ENCODE results near the gene STAG1.

The STAG1 gene

DNA sequence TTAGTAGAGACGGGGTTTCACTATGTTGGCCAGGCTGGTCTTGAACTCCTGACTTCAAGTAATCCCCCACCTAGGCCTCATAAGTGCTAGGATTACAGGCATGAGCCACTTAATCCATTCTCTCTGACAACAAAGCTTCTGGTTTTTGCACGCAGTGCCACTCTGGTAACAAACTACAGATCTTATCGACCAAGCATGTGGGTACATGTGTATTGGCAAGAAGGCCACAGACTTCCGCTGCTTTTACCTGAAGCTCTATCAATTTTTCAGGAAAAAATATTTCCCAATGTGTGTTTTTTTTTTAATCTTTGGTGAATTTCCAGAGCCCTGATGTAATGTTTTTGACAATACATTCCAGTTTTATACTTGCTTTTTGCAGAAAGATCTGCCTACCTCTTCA is 319.5 kb downstream of the STAG1 start:
- no CpG with 5 or more reads among the region's 4 CpGs for WGBS (ENCODE audit: extremely low coverage, insufficient coverage, insufficient read length)

DNA sequence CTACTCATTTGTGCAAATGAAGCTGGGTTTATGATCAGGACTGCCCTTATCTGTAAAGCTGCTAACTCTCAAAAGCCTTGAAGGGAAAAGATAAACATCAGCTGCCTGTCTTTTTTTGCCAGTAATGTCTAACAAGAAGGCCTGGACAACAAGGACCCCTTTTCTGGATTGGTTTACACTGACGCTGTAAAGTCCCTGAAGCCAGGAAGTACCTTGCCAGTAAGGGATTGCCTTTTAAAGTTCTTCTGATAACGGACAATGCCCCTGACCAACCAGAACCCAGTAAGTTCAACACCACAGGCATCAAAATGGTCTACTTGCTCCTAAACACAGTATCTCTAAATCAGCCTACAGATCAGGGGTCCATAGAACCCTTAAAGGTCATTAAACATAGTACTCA is 324.0 kb downstream of the STAG1 start:
- Histone ChIP-seq H2BK120ac (ENCODE audit: insufficient read depth, low read length, poor library complexity) (no peak overlapping the region), H3K23ac (ENCODE audit: low read length) (no peak overlapping the region), H3K9me3 (ENCODE audit: insufficient read depth, low read depth, low read length) (no peaks in the 10 kb centered on the region), H2AK5ac (ENCODE audit: low read length) (no peak overlapping the region), H3K4me2 (ENCODE audit: low read length) (no peak overlapping the region), H3K4ac (ENCODE audit: low read depth, low read length) (no peak overlapping the region), H3K79me1 (ENCODE audit: low read length) (no peaks in the 10 kb centered on the region), H3K27ac (ENCODE audit: low read depth, low read length) (no peak overlapping the region), H3K79me2 (ENCODE audit: control insufficient read depth, insufficient read depth, low read length, poor library complexity) (no peaks in the 10 kb centered on the region), H3K4me3 (ENCODE audit: low read depth, low read length) (no peak overlapping the region), H2AFZ (ENCODE audit: insufficient read depth, low read length, poor library complexity) (no peak overlapping the region), H4K91ac (ENCODE audit: low read depth, low read length) (no peak overlapping the region), H3K4me1 (ENCODE audit: control insufficient read depth in 1 of 2, insufficient read depth in 2 of 2, low read length in 2 of 2) (no peaks in the 10 kb centered on the region), H4K8ac (ENCODE audit: low read depth, low read length) (no peak overlapping the region), H2BK12ac (ENCODE audit: low read length) (no peak overlapping the region), H3K18ac (ENCODE audit: low read length) (no peak overlapping the region), H3K9ac (ENCODE audit: low read length) (no peak overlapping the region), H3K36me3 (ENCODE audit: control insufficient read depth in 1 of 2, insufficient read depth in 2 of 2, low read length in 2 of 2) (peaks cover 0 to 2% of the 10 kb centered on the region in 2 experiments), H2BK5ac (ENCODE audit: low read depth, low read length, poor library complexity) (no peak overlapping the region), H4K12ac (ENCODE audit: low read depth, low read length) (no peak overlapping the region), H3K27me3 (ENCODE audit: insufficient read depth, low read length) (no peaks in the 10 kb centered on the region), H3K14ac (ENCODE audit: low read length) (no peak overlapping the region)
- DNase-seq = no peak
- WGBS (ENCODE audit: extremely low coverage, insufficient coverage, insufficient read length) = no CpG with 5 or more reads among the region's 2 CpGs

More for the DNA sequence above, 319.5 kb downstream of the STAG1 start:
- H4K12ac ChIP-seq (ENCODE audit: low read depth, low read length) = no peak overlapping the region
- no peaks in the 10 kb centered on the region for H3K4me1 ChIP-seq (ENCODE audit: control insufficient read depth in 1 of 2, insufficient read depth in 2 of 2, low read length in 2 of 2)
- H3K9ac ChIP-seq (ENCODE audit: low read length) = no peak overlapping the region
- H3K79me2 ChIP-seq (ENCODE audit: control insufficient read depth, insufficient read depth, low read length, poor library complexity) = no peaks in the 10 kb centered on the region
- H4K8ac ChIP-seq (ENCODE audit: low read depth, low read length) = no peak overlapping the region
- no peak overlapping the region for H3K4ac ChIP-seq (ENCODE audit: low read depth, low read length)
- no peak for DNase-seq
- no peak overlapping the region for H2AK5ac ChIP-seq (ENCODE audit: low read length)
- no peaks in the 10 kb centered on the region for H3K27me3 ChIP-seq (ENCODE audit: insufficient read depth, low read length)
- no peak overlapping the region for H4K91ac ChIP-seq (ENCODE audit: low read depth, low read length)
- no peak overlapping the region for H2BK120ac ChIP-seq (ENCODE audit: insufficient read depth, low read length, poor library complexity)
- no peaks in the 10 kb centered on the region for H3K36me3 ChIP-seq (ENCODE audit: control insufficient read depth in 1 of 2, insufficient read depth in 2 of 2, low read length in 2 of 2)
- no peak overlapping the region for H2BK12ac ChIP-seq (ENCODE audit: low read length)
- no peak overlapping the region for H3K23ac ChIP-seq (ENCODE audit: low read length)
- H3K27ac ChIP-seq (ENCODE audit: low read depth, low read length) = no peak overlapping the region
- no peak overlapping the region for H3K4me3 ChIP-seq (ENCODE audit: low read depth, low read length)
- no peak overlapping the region for H2AFZ ChIP-seq (ENCODE audit: insufficient read depth, low read length, poor library complexity)
- no peak overlapping the region for H2BK5ac ChIP-seq (ENCODE audit: low read depth, low read length, poor library complexity)
- H3K14ac ChIP-seq (ENCODE audit: low read length) = no peak overlapping the region
- no peaks in the 10 kb centered on the region for H3K79me1 ChIP-seq (ENCODE audit: low read length)
- H3K9me3 ChIP-seq (ENCODE audit: insufficient read depth, low read depth, low read length) = no peaks in the 10 kb centered on the region
- H3K4me2 ChIP-seq (ENCODE audit: low read length) = no peak overlapping the region
- H3K18ac ChIP-seq (ENCODE audit: low read length) = no peak overlapping the region

DNA sequence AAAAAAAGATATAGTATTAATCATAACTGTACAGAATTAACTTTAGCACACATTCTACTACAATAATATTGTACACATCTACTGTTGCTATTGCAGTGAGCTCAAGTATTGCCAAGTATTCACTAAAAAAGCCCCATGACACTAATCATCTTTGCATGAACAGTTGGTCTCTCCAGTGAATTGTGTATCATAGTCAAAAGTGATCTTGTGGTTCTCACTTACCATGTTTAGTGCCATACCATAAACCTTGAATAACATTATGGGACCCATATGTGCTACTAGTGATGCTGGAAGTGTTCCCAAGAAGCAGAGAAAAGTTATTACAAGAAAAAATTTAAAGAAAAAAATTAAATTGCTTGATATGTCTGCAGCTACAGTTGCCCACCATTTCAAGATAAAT is 324.9 kb downstream of the STAG1 start:
- no peak overlapping the region for H3K4me3 ChIP-seq (ENCODE audit: low read depth, low read length)
- H3K18ac ChIP-seq (ENCODE audit: low read length) = no peak overlapping the region
- H2BK120ac ChIP-seq (ENCODE audit: insufficient read depth, low read length, poor library complexity) = no peak overlapping the region
- H4K8ac ChIP-seq (ENCODE audit: low read depth, low read length) = no peak overlapping the region
- H4K12ac ChIP-seq (ENCODE audit: low read depth, low read length) = no peak overlapping the region
- H3K23ac ChIP-seq (ENCODE audit: low read length) = no peak overlapping the region
- no peaks in the 10 kb centered on the region for H3K79me2 ChIP-seq (ENCODE audit: control insufficient read depth, insufficient read depth, low read length, poor library complexity)
- H3K9me3 ChIP-seq (ENCODE audit: insufficient read depth, low read depth, low read length) = no peaks in the 10 kb centered on the region
- H3K14ac ChIP-seq (ENCODE audit: low read length) = no peak overlapping the region
- no peak overlapping the region for H3K4me2 ChIP-seq (ENCODE audit: low read length)
- H3K9ac ChIP-seq (ENCODE audit: low read length) = no peak overlapping the region
- H3K79me1 ChIP-seq (ENCODE audit: low read length) = no peaks in the 10 kb centered on the region
- no peak overlapping the region for H3K4ac ChIP-seq (ENCODE audit: low read depth, low read length)
- H2BK12ac ChIP-seq (ENCODE audit: low read length) = no peak overlapping the region
- no peak overlapping the region for H2AK5ac ChIP-seq (ENCODE audit: low read length)
- H3K27ac ChIP-seq (ENCODE audit: low read depth, low read length) = no peak overlapping the region
- no peak for DNase-seq
- H2AFZ ChIP-seq (ENCODE audit: insufficient read depth, low read length, poor library complexity) = no peak overlapping the region
- H2BK5ac ChIP-seq (ENCODE audit: low read depth, low read length, poor library complexity) = no peak overlapping the region
- H3K36me3 ChIP-seq (ENCODE audit: control insufficient read depth in 1 of 2, insufficient read depth in 2 of 2, low read length in 2 of 2) = peaks cover 0 to 2% of the 10 kb centered on the region in 2 experiments
- H4K91ac ChIP-seq (ENCODE audit: low read depth, low read length) = no peak overlapping the region
- H3K27me3 ChIP-seq (ENCODE audit: insufficient read depth, low read length) = no peaks in the 10 kb centered on the region
- H3K4me1 ChIP-seq (ENCODE audit: control insufficient read depth in 1 of 2, insufficient read depth in 2 of 2, low read length in 2 of 2) = no peaks in the 10 kb centered on the region

DNA sequence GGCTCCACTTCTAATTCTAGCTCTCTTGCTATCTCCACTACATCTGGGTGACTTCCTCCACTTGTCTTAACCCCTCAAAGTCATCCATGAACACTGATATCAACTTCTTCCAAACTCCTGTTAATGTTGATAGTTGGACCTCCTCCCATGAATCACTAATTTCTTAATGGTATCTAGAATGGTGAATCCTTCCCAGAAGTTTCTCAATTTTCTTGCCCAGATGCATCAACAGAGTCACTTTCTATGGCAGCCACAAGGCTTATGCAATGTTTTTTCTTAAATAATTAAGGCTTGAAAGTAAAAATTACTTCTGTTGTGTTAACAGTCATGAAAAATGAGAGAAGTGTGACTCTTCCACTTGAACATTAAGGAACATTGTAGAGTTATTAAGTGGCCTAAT is 337.7 kb downstream of the STAG1 start:
- H3K79me1 ChIP-seq (ENCODE audit: low read length) = no peaks in the 10 kb centered on the region

More for the DNA sequence above, 337.7 kb downstream of the STAG1 start:
- Histone ChIP-seq H3K4ac (ENCODE audit: low read depth, low read length) (no peak overlapping the region), H3K4me2 (ENCODE audit: low read length) (no peak overlapping the region), H3K27ac (ENCODE audit: low read depth, low read length) (no peak overlapping the region), H2BK5ac (ENCODE audit: low read depth, low read length, poor library complexity) (no peak overlapping the region), H4K12ac (ENCODE audit: low read depth, low read length) (no peak overlapping the region), H4K91ac (ENCODE audit: low read depth, low read length) (no peak overlapping the region), H3K14ac (ENCODE audit: low read length) (no peak overlapping the region), H3K36me3 (ENCODE audit: control insufficient read depth in 1 of 2, insufficient read depth in 2 of 2, low read length in 2 of 2) (peaks cover 3 to 7% of the 10 kb centered on the region in 2 experiments), H3K9me3 (ENCODE audit: insufficient read depth, low read depth, low read length) (no peaks in the 10 kb centered on the region), H3K79me2 (ENCODE audit: control insufficient read depth, insufficient read depth, low read length, poor library complexity) (no peaks in the 10 kb centered on the region), H3K23ac (ENCODE audit: low read length) (no peak overlapping the region), H4K8ac (ENCODE audit: low read depth, low read length) (no peak overlapping the region), H2BK120ac (ENCODE audit: insufficient read depth, low read length, poor library complexity) (no peak overlapping the region), H2BK12ac (ENCODE audit: low read length) (no peak overlapping the region), H2AFZ (ENCODE audit: insufficient read depth, low read length, poor library complexity) (no peak overlapping the region), H3K18ac (ENCODE audit: low read length) (no peak overlapping the region), H2AK5ac (ENCODE audit: low read length) (no peak overlapping the region), H3K27me3 (ENCODE audit: insufficient read depth, low read length) (no peaks in the 10 kb centered on the region), H3K4me3 (ENCODE audit: low read depth, low read length) (no peak overlapping the region), H3K9ac (ENCODE audit: low read length) (no peak overlapping the region), H3K4me1 (ENCODE audit: control insufficient read depth in 1 of 2, insufficient read depth in 2 of 2, low read length in 2 of 2) (no peaks in the 10 kb centered on the region)
- DNase-seq = no peak

Data from trophoblast cell (in vitro differentiated cells and primary cell).